ENCODE results near the gene P2RX5.
"Not testable (repeated sequence)": the region's sequence is repeated elsewhere in the genome, so short reads cannot be mapped to it uniquely, and the experiment has no call there.

Gene P2RX5

GRCh38 chr17:3712811-3713463, 17.0 kb upstream of the P2RX5 start:
- in situ Hi-C loops (cut with MboI; ENCODE audit: low sequenced_read_pairs) = no loop called here

GRCh38 chr17:3710951-3711383, 15.0 kb upstream of the P2RX5 start:
- in situ Hi-C loops (cut with MboI; ENCODE audit: low sequenced_read_pairs) = no loop called here

- in situ Hi-C loops (cut with MboI; ENCODE audit: low sequenced_read_pairs) = no loop called here
Measured at GRCh38 chr17:3708366-3708765, 12.4 kb upstream of the P2RX5 start.

- in situ Hi-C loops (cut with MboI; ENCODE audit: low sequenced_read_pairs) = not testable (repeated sequence)
Measured at GRCh38 chr17:3705718-3705984, 9.7 kb upstream of the P2RX5 start.

- in situ Hi-C loops (cut with MboI; ENCODE audit: low sequenced_read_pairs) = no loop called here
Measured at GRCh38 chr17:3704931-3705717, 9.2 kb upstream of the P2RX5 start.

- in situ Hi-C loops (cut with MboI; ENCODE audit: low sequenced_read_pairs) = not testable (repeated sequence)
Measured at GRCh38 chr17:3702041-3702539, 6.1 kb upstream of the P2RX5 start.

GRCh38 chr17:3699951-3700350, 4.0 kb upstream of the P2RX5 start:
- in situ Hi-C loops (cut with MboI; ENCODE audit: low sequenced_read_pairs) = no loop called here

GRCh38 chr17:3698139-3698538, 2.2 kb upstream of the P2RX5 start:
- in situ Hi-C loops (cut with MboI; ENCODE audit: low sequenced_read_pairs) = no loop called here

- in situ Hi-C loops (cut with MboI; ENCODE audit: low sequenced_read_pairs) = no loop called here
Measured at GRCh38 chr17:3697103-3697476, 1.1 kb upstream of the P2RX5 start.

- in situ Hi-C loops (cut with MboI; ENCODE audit: low sequenced_read_pairs) = no loop called here
Measured at GRCh38 chr17:3695129-3695722, 729 bp downstream of the P2RX5 start.

- in situ Hi-C loops (cut with MboI; ENCODE audit: low sequenced_read_pairs) = no loop called here
Measured at GRCh38 chr17:3693829-3694231, 2.1 kb downstream of the P2RX5 start.

- in situ Hi-C loops (cut with MboI; ENCODE audit: low sequenced_read_pairs) = no loop called here
Measured at GRCh38 chr17:3693141-3693540, 2.8 kb downstream of the P2RX5 start.

GRCh38 chr17:3692346-3692745, 3.6 kb downstream of the P2RX5 start:
- in situ Hi-C loops (cut with MboI; ENCODE audit: low sequenced_read_pairs) = no loop called here

GRCh38 chr17:3691617-3692067, 4.3 kb downstream of the P2RX5 start:
- in situ Hi-C loops (cut with MboI; ENCODE audit: low sequenced_read_pairs) = no loop called here

- in situ Hi-C loops (cut with MboI; ENCODE audit: low sequenced_read_pairs) = no loop called here
Measured at GRCh38 chr17:3690094-3690715, 5.8 kb downstream of the P2RX5 start.

GRCh38 chr17:3689262-3690093, 6.5 kb downstream of the P2RX5 start:
- in situ Hi-C loops (cut with MboI; ENCODE audit: low sequenced_read_pairs) = no loop called here

- in situ Hi-C loops (cut with MboI; ENCODE audit: low sequenced_read_pairs) = no loop called here
Measured at GRCh38 chr17:3688852-3689261, 7.1 kb downstream of the P2RX5 start.

GRCh38 chr17:3688027-3688553, 7.9 kb downstream of the P2RX5 start:
- in situ Hi-C loops (cut with MboI; ENCODE audit: low sequenced_read_pairs) = no loop called here

GRCh38 chr17:3685174-3685573, 10.8 kb downstream of the P2RX5 start:
- in situ Hi-C loops (cut with MboI; ENCODE audit: low sequenced_read_pairs) = no loop called here

GRCh38 chr17:3683054-3683511, 12.9 kb downstream of the P2RX5 start:
- in situ Hi-C loops (cut with MboI; ENCODE audit: low sequenced_read_pairs) = no loop called here

Data from hTERT RPE-1 (cell line).